Activated gamma-delta T cell (primary cell): ENCODE measurements around the gene MFSD2A.
"Not testable (repeated sequence)": the region's sequence is repeated elsewhere in the genome, so short reads cannot be mapped to it uniquely, and the experiment has no call there.

Source experiments
- DNase-seq: peaks from one replicate; lab custom pipeline; 2025; lab: John Stamatoyannopoulos, UW

MFSD2A gene

GRCh38 chr1:39969048-39969447 is 14.1 kb downstream of the MFSD2A start:
- no peak for DNase-seq

DNA sequence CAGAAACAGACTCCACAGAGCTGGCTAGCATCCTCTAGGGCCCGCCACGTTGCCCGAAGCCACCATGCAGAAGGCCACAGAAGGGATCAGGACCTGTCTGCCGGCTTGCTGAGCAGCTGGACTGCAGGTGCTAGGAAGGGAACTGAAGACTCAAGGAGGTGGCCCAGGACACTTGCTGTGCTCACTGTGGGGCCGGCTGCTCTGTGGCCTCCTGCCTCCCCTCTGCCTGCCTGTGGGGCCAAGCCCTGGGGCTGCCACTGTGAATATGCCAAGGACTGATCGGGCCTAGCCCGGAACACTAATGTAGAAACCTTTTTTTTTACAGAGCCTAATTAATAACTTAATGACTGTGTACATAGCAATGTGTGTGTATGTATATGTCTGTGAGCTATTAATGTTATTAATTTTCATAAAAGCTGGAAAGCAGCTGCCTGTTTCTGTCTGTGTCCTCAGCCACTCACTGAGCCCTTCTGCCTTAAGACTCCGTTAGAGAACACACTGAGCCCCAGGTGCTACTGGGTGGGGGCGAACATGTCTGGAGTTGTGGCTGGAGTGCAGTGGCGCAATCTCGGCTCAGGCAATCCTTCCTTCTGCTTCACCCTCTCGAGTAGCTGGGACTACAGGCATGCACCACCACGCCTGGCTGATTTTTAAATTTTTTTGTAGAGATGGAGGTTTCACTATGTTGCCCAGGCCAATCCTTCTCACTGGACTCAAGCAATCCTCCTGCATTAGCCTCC is 14.8 kb downstream of the MFSD2A start:
- DNase-seq, result no peak

DNA sequence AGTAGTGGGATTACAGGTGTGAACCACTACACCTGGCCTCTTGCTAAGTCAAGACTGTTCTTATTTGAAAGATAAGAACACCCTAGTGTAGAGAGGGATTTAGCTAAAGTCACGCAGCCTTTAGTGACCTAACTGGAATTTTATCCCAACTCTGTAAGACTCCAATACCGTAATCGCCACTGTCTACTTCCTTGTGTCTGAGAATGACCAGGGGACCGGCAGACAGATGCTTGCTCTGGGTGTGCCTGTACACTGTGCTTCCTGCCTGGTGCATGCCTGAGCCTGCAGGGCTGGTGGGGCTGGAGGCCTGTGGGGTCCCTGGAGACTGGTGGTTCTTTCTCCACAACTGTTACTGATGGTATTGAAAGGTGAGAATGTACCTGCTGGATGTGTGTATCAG is 15.3 kb downstream of the MFSD2A start:
- DNase-seq, result no peak

DNA sequence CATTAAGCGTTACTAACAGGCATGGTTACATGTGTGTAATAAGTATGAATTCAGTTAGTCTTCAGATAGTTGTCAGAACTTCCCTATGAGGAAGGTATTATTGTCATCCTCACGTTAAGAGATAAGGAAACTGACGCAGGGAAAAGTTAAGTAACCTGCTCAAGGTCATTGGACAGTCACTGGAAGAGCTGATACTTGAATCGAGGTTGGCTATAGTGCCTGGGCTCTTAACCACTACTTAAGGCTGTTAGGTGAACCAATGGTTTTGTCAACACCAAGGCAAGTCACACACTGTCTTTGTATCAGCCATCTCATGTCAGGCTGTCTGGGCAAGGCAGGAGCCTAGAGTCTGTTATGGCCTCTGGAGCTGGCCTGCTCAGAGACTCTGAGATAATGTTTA is 16.2 kb downstream of the MFSD2A start:
- DNase-seq, result no peak

DNA sequence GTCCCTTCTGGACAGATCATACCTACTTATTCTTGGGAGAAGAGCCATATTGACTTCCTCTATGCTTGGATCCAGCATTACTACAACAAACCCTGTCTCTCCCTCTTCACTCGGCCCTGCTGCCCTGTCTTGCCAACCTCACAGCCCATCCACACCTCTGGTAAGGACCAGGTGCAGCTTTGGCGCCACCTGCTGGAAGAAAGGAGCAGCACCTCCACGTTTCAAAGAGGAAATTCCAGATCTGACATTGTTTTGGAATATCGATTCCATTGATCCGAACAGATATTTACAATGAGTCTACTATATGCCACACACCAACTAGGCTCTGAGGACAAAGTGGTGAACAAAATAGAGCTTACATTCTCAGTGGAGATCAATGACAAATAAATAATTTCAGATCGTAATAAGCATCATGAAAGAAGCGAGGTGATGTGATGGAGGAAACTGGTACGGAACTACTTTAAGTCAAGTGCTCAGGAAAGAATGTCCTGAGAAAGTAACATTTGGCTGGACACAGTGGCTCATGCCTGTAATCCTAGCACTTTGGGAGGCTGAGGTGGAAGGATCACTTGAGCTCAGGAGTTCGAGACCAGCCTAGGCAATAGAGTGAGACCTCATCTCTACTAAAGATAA is 18.7 kb downstream of the MFSD2A start:
- DNase-seq, result no peak

- DNase-seq, result no peak
These were observed 21.8 kb downstream of the MFSD2A start for GRCh38 chr1:39976732-39977131.

- DNase-seq, result no peak
These were observed 22.3 kb downstream of the MFSD2A start for GRCh38 chr1:39977202-39977601.

DNA sequence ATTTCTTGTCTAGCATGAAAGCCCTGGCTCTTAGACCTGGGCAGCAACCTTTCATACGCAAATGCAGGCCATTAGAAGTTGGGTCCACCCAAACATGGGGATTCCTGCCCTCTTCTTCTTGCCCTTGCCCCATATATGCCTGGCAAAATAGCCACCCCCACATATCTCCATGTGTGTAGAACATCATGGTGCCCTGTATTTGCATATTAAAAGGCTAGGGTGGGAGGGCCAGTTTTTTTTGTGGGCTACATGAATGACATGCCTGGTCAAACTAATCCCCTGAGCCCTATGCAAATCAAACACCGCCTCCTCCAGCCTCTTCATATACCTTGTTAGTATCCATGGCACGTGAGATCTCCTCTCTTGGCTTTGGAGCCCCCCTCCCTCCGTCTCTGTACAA is 24.7 kb downstream of the MFSD2A start:
- no peak for DNase-seq

DNA sequence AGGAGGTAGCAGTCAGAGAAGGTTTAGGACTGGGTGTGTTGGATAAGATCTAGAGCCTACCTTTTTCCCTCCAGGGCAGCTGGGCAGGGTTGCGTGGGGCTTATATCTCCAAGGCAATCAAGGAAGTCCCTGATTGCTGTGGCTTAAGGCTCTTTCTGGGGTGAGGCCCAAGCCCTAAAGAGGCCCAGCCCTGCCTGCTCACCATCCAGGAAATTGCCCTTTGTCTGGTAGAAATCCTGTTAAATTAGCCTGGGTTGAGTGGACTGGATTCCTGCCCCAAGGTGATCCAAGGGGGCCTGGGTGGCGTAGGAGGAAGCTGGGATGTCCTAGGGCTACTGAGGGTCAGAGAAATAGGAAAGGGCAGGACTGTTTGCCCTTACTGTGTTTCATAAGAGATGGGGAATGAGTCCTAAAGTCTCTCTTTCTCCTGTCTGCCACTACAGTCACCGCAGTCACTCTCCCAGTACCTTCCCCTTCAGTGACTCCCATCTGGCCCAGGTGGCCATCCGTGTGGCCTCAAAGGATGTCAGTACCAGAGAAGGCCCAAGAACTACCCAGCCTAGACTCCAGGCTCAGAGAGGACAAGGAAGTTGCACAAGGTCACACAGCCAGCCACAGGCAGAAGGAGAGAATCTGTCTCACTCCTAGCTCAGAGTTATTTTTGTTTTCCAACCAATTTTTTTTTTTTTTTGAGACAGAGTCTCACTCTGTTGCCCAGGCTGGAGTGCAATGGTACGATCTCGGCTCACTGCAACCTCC is 25.8 kb downstream of the MFSD2A start:
- DNase-seq, result no peak

DNA sequence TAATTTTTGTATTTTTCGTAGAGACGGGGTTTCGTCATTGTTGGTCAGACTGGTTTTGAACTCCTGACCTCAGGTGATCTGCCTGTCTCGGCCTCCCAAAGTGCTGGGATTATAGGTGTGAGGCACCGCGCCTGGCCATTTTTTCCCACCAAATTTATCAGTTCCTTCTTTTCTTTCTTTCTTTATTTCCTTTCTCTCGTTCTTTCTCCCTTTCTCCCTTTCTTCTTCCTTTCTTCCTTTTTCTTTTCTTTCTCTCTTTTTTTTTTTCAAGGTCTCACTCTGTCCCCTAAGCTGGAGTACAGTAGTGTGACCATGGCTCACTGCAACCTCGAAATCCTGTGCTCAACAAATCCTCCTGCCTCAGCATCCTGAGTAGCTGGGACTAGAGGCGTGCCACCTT is 26.4 kb downstream of the MFSD2A start:
- DNase-seq, result no peak

DNA sequence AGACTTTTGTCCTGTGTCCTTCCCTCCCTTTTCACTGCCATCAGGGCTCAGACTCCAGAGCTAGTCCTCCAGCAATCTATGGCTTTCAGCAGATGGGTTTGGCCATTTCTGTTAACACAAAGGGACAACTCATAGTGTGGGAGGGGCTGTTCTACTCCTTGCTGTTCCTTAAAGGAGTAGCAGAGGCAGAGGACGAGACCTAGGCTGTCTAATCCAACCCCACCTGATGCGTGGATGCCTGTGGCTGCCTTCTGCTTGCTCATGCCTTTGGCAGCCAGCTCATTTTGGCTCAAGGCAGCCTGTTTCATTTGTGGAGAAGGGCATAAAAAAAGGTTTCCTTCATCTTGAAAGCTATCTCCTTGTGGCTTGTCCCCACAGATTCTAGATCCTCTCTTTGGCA is 27.0 kb downstream of the MFSD2A start:
- DNase-seq, result no peak

DNA sequence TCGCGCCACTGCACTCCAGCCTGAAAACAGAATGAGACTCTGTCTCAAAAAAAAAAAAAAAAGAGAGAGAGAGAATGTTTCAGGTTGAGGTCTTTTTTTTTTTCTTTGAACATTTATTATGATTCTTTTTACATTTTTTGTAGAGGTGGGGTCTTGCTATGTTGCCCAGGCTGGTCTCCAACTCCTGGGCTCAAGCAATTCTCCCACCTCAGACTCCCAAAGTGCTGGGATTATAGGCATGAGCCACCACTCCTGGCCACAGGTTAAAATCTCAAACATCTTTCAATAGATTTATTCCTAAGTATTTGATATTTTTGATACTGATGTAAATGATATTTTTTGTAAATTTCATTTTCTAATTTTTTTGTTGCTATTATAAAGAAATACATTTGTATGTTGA is 29.5 kb downstream of the MFSD2A start:
- DNase-seq, result not testable (repeated sequence)

GRCh38 chr1:39984951-39985350 is 30.0 kb downstream of the MFSD2A start:
- no peak for DNase-seq

GRCh38 chr1:39987869-39988268 is 32.9 kb downstream of the MFSD2A start:
- DNase-seq, result no peak

GRCh38 chr1:39988618-39989343 is 33.8 kb downstream of the MFSD2A start:
- DNase-seq, result no peak

DNA sequence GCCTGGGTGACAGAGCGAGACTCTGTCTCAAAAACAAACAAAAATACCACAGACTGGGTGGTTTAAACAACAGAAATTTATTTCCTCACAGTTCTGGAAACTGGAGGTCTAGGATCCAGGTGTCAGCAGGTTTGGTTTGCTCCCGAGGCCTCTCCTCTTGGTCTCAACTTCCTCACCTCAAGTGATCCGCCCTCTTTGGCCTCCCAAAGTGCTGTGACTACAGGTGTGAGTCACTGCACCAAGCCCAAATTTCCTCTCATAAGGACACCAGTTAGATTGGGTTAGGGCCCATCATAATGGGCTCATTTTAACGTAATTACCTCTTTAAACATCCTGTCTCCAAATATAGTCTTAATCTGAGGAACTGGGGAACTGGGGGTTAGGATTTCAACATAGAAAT is 35.5 kb downstream of the MFSD2A start:
- DNase-seq, result no peak

DNA sequence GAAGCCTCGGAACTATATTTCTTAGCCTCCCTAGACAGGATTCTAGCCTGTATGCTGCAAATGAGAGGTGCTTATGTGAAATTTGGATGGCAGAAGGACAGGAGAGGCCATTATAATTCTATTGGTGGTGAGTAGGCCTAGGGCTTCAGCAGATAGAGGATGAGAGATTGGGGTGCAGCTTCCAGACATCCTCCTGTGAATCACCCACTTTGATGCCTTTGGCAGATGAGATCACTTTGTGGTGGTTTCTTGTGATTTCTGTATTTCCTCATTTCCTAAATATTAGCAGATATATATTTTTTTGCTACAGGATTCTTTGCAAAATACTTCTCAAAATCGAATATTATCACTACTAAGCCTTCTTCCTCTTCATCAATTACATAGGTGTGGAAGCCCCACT is 37.3 kb downstream of the MFSD2A start:
- no peak for DNase-seq

- no peak for DNase-seq
These were observed 37.9 kb downstream of the MFSD2A start for GRCh38 chr1:39992888-39993287.

- DNase-seq, result no peak
These were observed 41.0 kb downstream of the MFSD2A start for GRCh38 chr1:39995973-39996393.

GRCh38 chr1:39996396-39997004 is 41.6 kb downstream of the MFSD2A start:
- no peak for DNase-seq

DNA sequence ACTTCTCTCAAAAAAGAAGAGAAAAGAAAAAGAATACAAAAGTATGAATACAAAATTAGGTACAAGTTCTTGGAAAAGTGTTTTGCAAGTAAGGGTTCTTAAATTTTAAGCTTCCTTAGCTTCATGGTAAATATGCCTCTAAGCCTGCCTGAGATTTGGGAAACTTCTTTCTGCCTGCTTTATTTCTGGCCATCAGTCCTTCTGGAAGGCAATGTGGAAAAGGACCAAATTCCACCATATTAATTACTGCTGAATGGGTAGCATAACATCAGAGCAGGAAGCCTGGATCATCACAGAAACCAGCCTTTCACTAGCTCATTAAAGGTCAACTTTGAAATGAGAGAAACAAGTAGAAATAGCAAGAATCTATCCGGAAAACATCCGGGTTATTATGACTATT is 46.5 kb downstream of the MFSD2A start:
- DNase-seq, result no peak
